RPMI8226 (cell line): Measurements from ENCODE around the gene MAP3K15.
"Not testable (repeated sequence)": the region's sequence is repeated elsewhere in the genome, so short reads cannot be mapped to it uniquely, and the experiment has no call there.

Experiments used
- DNase-seq: peaks from one replicate; pipeline ENCODE4 v3.0.0-alpha.2; 2015

MAP3K15 gene

DNA sequence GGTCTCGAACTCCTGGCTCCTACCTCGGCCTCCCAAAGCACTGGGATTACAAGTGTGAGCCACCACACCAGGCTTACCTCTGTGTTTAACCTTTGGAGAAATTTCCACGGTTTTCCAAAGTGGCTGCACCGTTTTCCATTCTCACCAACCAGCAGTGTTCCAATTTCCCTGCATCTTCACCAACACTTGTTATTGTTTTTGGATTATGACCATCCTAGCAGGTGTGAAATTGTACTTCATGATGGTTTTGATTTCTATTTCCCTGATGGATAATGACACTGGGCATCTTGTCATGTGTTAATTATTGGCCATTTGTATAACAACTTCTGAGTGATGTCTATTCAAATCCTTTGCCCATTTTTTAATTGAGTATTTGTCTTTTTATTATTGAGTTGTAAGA, 2.7 kb upstream of the MAP3K15 start:
- no peak for DNase-seq

DNA sequence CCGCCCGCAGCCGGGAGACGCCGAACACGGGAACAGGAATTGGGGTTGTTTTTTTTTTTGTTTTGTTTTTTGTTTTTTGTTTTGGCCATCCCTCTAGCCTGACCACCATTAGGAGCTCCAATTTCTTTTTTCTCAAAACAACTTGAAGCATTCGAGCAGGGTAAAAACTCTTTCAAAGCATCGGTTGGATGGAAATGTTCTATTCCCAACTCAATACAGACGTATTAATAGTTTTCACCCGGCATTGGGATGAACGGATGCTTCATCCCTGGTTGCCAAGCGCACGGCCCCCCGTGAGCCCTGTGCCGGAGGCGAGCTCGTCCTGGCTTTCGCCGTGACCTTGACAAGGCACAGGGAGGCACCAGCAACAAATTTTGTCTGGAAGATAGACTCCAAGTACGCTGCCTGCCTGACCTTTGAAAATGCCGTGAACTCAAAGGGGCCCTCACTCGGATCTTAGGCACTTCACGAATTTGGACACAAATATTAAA, 352 bp upstream of the MAP3K15 start:
- no peak for DNase-seq

DNA sequence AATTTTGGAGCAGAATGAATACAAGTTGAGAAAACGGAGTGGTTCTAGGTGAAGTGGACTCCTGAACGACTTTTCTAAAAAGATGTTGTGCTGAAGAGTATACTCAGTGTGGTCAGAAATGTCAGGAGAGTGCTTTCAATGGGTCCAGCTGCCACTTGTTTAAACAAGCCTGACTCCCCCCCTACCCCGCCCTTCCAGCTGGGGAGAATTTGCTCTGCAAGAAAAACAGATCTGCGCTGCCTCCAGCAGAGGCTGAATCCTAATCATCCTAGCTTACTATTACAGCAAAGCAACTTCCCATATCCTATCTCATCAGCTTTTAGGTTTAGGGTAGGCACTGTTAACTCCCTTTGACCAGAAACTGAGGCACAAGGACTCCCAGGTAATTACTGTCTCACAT, 1.9 kb downstream of the MAP3K15 start:
- DNase-seq = no peak

DNA sequence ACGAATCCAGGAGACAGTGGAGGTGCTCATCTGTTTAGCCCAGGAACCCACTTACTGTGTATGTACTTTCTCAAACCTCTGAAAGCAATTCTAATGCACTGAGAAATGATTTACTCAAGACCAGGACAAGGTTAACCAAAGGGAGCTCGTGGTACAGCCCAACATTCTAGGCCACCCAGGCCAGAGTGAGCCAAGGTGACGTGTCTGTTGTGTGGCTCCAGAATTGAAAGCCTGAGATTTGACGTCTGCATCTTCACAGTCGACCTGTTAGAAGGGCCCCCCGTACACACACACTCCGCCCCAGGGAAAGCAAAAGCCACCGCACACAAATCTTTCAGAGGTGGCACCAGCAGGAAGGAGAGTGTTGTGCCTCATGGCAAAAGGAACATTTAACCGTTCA, 2.3 kb downstream of the MAP3K15 start:
- DNase-seq = no peak

GRCh38 chrX:19512359-19512758, 2.9 kb downstream of the MAP3K15 start:
- DNase-seq = no peak

DNA sequence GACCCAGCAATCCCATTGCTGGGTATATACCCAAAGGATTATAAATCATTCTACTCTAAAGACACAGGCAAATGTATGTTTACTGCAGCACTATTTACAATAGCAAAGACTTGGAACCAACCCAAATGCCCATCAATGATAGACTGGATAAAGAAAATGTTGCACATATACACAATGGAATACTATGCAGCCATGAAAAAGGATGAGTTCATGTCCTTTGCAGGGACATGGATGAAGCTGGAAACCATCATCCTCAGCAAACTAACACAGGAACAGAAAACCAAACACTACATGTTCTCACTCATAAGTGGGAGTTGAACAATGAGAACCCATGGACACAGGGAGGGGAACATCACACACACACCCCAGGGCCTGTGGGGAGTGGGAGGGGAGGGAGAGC, 3.5 kb downstream of the MAP3K15 start:
- not testable (repeated sequence) for DNase-seq

GRCh38 chrX:19496711-19497110, 18.6 kb downstream of the MAP3K15 start:
- no peak for DNase-seq

- no peak for DNase-seq
Measured at GRCh38 chrX:19487520-19488200, 27.6 kb downstream of the MAP3K15 start.

- no peak for DNase-seq
Measured at GRCh38 chrX:19479458-19479857, 35.9 kb downstream of the MAP3K15 start.

- DNase-seq = not testable (repeated sequence)
Measured at GRCh38 chrX:19468383-19468782, 46.9 kb downstream of the MAP3K15 start.

GRCh38 chrX:19462879-19463278, 52.4 kb downstream of the MAP3K15 start:
- DNase-seq = no peak

DNA sequence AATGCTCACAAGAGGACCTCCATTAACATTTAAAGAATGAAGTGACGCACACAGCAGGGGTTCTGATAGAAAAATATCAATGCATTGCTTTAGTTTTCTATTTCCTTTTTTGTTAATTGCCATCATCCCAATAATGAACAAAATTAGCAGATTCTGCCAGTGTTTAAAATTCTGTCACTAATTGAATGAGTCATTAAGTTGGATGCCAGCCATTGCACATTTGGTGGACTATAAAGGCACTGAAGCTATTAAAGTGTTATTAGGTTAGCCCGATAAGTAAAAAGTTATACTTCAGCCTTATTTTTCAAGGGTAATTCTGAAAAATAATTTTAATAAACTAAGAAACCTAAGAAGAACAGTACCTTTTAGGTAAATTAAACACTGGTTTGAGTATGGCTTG, 53.1 kb downstream of the MAP3K15 start:
- DNase-seq = no peak

- no peak for DNase-seq
Measured at GRCh38 chrX:19457662-19458061, 57.6 kb downstream of the MAP3K15 start.

- DNase-seq = no peak
Measured at GRCh38 chrX:19448077-19448476, 67.2 kb downstream of the MAP3K15 start.

DNA sequence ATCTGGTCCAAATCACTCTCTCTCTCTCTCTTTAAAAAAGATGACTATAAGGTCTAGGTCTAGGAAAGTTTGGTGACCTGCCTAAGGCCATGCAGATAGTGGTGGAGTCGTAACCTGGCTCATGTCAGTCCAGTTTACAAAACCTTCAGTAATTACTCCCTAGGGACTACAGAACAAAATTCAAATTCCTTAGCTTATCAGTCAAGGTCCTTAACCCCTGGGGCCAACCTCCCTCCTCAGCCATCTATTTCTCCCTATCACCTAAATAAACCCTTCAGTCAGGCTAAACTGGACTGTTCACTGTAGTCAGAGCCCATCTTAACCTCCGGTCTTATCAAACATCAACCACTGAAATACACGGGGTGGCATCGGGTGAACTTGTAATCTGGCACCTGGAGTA, 68.9 kb downstream of the MAP3K15 start:
- DNase-seq = no peak

DNA sequence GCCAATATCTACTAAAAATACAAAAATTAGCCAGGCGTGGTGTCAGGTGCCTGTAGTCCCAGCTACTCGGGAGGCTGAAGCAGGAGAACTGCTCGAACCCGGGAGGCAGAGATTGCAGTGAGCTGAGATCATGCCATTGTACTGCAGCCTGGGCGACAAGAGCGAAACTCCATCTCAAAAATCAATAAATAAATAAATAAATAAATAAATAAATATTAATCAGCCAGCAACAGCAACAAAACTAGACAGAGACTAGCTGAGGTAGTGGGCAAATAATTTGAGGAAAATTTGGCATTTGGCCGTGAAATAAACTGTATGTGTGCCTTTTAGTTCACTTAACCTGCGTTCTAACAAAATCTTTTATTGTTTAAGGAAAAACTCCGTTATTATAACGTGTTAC, 69.5 kb downstream of the MAP3K15 start:
- not testable (repeated sequence) for DNase-seq

DNA sequence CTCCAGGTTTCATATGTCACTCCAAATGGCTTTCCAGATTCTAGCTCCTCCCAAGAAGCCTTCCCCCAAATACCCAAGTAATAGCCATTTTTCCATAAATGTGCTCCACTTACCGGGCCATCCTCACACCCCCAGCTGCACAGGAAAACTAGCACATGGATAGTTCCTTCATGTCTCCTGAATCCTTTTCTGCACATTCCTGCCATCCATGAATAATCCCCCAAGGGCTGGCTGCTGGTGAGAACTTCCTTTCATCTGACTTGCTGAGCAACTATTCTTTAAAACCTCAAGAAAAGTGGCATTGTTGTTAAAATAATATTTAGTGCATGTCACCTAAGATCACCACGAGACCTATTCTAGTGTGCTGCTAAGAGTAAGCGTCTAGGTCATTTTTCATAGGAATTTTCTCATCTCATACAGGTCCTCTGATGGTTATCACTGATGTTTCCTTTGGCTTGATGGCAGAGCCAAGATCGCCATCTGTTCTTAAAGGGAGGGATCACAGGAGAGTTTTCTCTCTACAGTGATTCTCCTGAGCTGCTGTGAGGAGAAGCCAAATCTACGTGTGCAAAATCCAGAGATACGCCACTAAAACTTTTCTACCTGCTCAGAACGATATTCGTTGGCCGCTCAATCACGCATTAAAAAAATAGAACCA, 71.3 kb downstream of the MAP3K15 start:
- no peak for DNase-seq

DNA sequence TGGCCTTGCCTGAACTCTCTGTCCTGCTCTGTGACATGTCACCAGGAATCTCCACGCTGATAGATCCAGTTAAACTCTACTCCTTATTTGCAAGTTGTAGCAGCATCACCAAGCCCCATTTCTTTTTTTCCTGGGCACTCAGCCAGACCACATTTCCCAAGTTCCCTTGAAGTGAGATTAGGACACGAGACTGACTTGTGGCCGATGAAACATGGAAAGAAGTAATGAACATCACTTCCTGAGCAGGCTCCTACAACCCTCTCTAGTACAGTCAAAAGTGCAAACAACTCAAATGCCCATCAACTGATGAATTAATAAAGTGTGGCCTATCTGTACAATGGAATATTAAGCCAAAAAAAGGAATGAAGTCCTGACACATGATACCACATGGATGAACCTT, 74.6 kb downstream of the MAP3K15 start:
- DNase-seq = no peak

DNA sequence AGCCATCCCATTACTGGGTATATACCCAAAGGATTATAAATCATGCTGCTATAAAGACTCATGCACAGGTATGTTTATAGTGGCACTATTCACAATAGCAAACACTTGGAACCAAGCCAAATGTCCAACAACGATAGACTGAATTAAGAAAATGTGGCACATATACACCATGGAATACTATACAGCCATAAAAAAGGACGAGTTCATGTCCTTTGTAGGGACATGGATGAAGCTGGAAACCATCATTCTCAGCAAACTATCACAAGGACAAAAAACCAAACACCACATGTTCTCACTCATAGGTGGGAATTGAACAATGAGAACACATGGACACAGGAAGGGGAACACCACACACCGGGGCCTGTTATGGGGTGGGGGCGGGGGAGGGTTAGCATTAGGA, 92.6 kb downstream of the MAP3K15 start:
- not testable (repeated sequence) for DNase-seq

GRCh38 chrX:19410259-19410658, 105.0 kb downstream of the MAP3K15 start:
- no peak for DNase-seq

GRCh38 chrX:19403696-19404095, 111.6 kb downstream of the MAP3K15 start:
- no peak for DNase-seq

- DNase-seq = no peak
Measured at GRCh38 chrX:19392703-19393102, 122.6 kb downstream of the MAP3K15 start.

- DNase-seq = no peak
Measured at GRCh38 chrX:19392078-19392477, 123.2 kb downstream of the MAP3K15 start.

DNA sequence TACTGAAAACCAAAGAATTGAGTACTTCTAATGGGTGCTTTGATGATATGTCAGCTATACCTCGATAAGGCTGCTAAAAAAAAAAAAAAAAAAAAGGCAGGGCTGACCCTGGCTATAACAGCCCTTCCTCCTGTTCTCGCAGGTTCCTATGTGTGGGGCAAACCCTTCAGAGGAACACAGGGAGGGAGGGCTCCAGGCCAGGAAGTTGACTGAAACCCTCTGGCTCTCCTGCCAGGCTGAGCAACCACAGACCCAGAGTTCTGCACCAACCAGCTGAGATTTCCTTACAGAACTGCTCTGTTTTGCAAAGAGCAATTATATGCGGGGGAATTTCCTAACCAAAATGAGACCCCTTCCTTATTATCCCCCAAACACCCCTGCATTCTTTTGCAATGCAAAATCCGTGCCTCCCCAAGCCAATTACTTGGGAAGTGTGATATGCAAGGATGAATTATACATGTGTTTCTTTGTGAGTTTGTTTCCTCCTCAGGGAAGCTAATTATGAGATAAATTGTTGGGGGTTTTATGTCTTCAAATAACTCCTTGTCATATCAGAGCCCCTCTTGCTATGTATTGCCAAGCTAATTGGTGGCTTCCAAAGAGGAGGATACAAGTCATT, 126.0 kb downstream of the MAP3K15 start:
- no peak for DNase-seq
